Smooth muscle cell of the pulmonary artery (primary cell): Measurements from ENCODE around the gene ZNF529. TPM values are rescaled to one million over a fixed set of nuclear protein-coding genes. Genes with fewer than 3 reads are reported as not detected.

Experiments
- total RNA-seq: library from RNA; depleted of rRNA; stranded (reverse); fragments of >200 nt; gene quantifications from 2 replicates; pipeline ENCODE4 v1.2.3, GENCODE V29; 2014

Gene ZNF529
- 10.0 and 12.3 TPM in 2 replicates for total RNA-seq

GRCh38 chr19:36573020-36573894 lies at the start of gene ZNF529:
Gene ZNF529 (minus strand): TSS chr19:36573292. CDS start chr19:36572346, 946 bp downstream.

GRCh38 chr19:36605101-36605876 lies 32.2 kb upstream of the ZNF529 start, which contains the start of gene ZNF382:
Gene ZNF382 (plus strand): TSS chr19:36605313. CDS start chr19:36609915, 4,602 bp downstream.

GRCh38 chr19:36528194-36528920 lies 44.7 kb downstream of the ZNF529 start, which contains the start of gene ZNF260:
Gene ZNF260 (minus strand): TSS chr19:36528271. CDS start chr19:36515238, 13,033 bp downstream.

Other genes starting within 250 kb of the ZNF529 start
- gene ZFP14, start 194.1 kb downstream of the ZNF529 start, total RNA-seq: 3.8 and 4.8 TPM in 2 replicates
- 8.4 and 8.5 TPM in 2 replicates for gene ZFP82, start 154.6 kb downstream of the ZNF529 start, total RNA-seq
- gene ZNF566, start 83.7 kb downstream of the ZNF529 start, total RNA-seq: 9.7 and 11.3 TPM in 2 replicates
- gene ZNF260, start 45.0 kb downstream of the ZNF529 start, total RNA-seq: 8.1 and 8.5 TPM in 2 replicates
- 9.6 and 13.1 TPM in 2 replicates for gene ZNF382, start 32.0 kb upstream of the ZNF529 start, total RNA-seq
- gene ZNF461, start 93.5 kb upstream of the ZNF529 start, total RNA-seq: 12.5 and 12.8 TPM in 2 replicates
- 3.6 and 4.4 TPM in 2 replicates for gene ZNF567, start 114.3 kb upstream of the ZNF529 start, total RNA-seq
- 2.0 and 3.0 TPM in 2 replicates for gene ZNF850, start 199.5 kb upstream of the ZNF529 start, total RNA-seq